Measurements from ENCODE around the gene METRN.

METRN gene

GRCh38 chr16:760065-760464 lies 45.1 kb downstream of the METRN start:
- DNase-seq (ENCODE audit: low spot score), result no peak

DNA sequence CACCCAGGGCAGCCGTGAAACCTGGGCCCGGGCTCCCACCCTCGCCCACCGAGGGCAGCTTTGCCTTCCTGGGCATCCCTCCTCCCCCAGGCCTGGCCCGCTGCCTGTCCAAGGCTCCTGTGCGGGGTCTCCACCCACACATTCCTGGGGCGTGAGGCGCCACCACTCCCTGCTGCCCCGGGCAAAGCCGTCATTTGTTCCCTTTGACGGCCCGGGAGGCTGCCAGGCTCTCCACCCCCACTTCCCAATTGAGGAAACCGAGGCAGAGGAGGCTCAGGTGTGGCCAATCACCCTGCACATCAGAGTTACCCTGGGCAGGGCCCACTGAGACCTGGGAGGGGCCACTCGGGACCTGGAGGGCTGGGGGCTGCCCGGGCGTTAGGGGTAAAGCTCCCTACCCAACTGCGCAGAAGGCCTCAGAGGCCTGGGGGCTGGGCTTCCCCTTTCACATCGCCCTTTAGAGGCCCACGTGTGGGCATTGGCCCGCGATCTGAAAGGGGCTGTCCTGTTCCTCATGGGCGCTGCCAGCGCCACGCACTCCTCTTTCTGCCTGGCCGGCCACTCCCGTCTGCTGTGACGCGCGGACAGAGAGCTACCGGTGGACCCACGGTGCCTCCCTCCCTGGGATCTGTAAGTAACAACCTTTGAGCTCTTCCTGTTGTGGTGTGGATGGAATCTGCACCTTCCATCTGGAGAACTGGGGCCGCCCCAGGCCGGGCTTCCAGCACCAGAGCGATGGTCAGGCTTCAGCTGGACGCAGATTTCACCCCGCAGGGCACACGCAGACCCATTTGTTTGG lies 45.8 kb downstream of the METRN start, which contains the start of gene MSLN:
Gene MSLN (plus strand): TSS at position 190 of the 799 bp plus-strand sequence. CDS start 1,947 bp downstream, outside the sequence.
- no peak for DNase-seq (ENCODE audit: low spot score)

DNA sequence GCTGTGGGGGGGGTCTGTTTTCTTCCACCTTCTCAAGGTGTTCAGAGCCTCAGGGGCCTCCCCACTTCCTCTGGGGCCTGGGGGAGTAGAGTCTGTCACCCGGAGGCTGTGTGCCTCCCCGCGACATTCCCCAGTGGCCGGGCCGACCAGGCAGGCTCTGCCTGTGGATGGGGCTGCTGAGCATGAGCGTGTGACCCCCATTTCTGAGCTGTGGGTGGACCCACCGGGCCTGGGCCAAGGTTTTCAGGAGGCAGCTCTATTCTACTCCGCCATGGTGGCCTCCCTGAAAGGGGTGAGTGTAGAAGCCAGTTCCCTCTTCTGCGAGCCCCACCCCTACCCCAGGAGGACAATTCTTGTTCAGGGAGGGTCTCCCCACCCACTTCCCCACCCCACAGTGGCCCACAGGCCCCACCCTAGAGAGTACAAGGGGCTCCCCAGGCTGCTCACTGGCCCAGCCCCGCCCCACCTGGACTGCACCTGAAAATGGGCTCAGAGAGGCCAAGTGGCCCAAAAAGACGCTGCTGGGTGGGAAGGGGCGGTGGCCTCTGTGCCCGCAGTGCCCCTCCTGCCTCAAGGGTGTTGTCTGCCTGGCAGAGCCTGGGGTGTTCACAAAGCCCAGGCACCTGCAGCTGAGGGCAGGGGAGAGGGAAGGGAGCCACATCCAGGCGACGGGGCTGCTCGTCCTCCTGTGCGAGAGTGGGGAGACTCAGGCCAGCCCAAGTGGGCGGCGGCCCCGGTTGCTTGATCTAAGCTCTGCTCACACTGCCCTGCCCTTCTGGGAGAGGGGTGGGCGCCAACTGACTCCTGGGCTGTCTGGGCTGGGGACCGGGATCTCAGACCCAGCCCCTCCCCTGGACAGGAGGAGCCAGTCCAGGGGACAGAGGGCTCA lies 47.0 kb downstream of the METRN start:
- no peak for DNase-seq (ENCODE audit: low spot score)

DNA sequence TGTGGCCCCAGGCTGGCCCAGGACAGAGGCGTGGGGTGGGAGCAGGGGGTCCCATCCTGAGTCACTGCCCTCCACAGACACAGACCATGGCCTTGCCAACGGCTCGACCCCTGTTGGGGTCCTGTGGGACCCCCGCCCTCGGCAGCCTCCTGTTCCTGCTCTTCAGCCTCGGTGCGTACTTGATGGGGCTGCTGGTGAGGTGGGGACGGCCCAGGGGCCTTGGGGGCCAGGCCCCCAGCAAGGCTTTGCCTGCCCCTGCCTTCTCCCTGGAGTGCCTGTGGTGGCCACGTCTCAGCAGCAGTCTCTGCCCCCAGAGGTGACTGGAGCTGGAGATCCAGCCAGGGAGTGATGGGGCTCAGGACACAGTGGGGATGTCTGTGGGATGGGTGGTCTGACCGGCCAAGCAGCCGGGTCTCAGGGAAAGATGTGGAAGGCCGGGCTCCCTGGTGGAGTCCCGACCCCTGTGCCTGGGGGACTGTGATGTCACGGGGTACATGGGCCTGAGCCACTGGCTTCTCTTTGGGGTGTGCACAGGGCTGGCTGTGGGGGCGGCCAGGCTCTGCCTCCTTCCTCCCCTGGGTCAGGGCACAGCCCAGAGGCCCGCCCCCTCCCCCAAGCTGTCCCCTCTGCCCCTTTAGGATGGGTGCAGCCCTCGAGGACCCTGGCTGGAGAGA lies 47.8 kb downstream of the METRN start:
- no peak for DNase-seq (ENCODE audit: low spot score)

DNA sequence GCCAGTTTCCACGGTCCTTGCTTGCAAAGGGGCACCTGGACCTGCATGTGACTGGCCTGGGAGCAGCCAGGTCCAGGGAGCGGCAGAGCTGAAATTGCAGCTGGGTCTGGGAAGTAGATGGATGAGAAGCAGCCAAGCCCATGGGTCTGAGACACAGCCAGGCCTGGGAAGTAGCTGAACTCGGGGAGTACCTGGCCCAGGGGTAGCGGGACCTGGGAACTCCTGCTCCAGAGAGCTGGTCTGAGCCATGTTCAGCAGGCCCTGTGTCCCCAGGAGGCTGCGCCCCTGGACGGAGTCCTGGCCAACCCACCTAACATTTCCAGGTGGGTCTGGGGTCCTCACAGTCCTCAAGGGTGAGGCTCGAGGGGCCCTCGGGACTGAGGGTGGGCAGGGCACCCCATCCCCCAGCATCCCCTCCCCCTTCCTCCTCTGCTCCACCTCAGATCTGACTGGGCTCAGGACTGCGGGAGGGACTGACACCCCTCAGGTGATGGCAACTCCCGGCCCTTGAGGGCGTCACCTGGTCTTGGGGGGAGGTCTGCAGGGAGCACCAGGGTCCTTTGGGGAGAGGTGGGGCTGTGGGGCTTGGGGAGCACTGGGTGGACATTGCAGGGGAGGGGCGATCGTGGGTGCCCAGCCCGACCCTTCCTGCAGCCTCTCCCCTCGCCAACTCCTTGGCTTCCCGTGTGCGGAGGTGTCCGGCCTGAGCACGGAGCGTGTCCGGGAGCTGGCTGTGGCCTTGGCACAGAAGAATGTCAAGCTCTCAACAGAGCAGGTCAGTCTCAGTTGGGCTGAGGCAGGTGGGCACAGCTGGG lies 48.7 kb downstream of the METRN start:
- no peak for DNase-seq (ENCODE audit: low spot score)

DNA sequence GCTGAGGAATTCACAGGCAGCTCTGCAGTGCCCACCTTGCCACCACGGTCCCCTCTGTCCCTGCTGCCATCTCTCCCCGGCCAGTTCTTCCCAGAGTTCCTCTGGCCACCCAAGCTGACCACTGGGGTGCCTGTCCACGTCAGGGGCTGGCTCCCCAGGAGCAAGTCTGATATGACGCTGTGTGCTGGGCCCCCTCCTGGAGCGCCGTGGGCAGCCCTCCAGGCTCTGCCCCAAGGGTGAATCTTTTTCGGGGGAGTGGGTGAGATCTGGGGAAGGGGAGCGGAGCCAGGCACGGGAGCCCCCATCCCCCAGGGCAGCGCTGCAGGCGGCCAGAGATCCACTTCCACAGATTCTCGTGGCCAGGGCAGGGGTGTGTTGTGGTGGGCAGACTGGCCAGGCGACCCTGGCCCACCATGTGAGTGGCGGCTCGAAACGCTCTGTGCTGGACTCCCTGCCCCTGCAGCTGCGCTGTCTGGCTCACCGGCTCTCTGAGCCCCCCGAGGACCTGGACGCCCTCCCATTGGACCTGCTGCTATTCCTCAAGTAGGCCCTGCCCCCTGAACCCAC lies 49.3 kb downstream of the METRN start:
- DNase-seq (ENCODE audit: low spot score), result no peak

DNA sequence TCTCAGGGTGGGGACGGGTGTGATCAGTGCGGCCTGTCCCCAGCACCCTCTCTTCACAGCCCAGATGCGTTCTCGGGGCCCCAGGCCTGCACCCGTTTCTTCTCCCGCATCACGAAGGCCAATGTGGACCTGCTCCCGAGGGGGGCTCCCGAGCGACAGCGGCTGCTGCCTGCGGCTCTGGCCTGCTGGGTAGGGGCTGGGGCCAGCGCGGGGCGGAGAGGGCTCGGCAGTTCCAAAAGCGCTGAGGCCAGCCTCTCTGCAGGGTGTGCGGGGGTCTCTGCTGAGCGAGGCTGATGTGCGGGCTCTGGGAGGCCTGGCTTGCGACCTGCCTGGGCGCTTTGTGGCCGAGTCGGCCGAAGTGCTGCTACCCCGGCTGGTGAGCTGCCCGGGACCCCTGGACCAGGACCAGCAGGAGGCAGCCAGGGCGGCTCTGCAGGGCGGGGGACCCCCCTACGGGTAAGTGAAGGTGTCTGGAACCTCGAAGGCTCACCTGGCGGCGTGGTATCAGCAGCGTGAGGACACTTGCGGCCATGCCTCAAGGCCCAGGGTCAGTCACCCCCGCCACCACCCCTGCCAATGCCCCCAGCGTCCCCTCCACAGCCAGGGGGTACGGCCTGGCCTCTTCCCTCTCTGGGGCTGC lies 50.0 kb downstream of the METRN start:
- no peak for DNase-seq (ENCODE audit: low spot score)

- no peak for DNase-seq (ENCODE audit: low spot score)
These were observed 50.6 kb downstream of the METRN start for GRCh38 chr16:765488-765865.

DNA sequence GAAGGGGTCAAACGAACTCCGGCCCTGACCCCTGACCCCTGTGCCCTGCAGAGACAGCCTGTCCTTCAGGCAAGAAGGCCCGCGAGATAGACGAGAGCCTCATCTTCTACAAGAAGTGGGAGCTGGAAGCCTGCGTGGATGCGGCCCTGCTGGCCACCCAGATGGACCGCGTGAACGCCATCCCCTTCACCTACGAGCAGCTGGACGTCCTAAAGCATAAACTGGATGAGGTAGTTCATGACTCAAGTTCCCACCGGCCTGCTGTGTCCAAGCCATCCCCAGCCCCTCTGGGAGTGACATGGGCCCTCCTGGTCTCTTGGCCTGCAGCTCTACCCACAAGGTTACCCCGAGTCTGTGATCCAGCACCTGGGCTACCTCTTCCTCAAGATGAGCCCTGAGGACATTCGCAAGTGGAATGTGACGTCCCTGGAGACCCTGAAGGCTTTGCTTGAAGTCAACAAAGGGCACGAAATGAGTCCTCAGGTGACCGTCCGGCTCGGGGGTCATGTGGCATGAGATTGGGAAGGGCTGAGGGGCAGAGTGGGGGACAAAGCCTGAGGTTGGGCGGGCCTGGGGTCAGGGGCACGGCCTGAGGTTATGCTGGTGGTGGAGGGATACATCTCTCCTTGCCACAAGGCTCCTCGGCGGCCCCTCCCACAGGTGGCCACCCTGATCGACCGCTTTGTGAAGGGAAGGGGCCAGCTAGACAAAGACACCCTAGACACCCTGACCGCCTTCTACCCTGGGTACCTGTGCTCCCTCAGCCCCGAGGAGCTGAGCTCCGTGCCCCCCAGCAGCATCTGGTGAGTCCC lies 51.3 kb downstream of the METRN start:
- DNase-seq (ENCODE audit: low spot score), result no peak

GRCh38 chr16:766820-767640 lies 52.1 kb downstream of the METRN start:
- DNase-seq (ENCODE audit: low spot score), result no peak

- no peak for DNase-seq (ENCODE audit: low spot score)
These were observed 52.9 kb downstream of the METRN start for GRCh38 chr16:767743-768235.

DNA sequence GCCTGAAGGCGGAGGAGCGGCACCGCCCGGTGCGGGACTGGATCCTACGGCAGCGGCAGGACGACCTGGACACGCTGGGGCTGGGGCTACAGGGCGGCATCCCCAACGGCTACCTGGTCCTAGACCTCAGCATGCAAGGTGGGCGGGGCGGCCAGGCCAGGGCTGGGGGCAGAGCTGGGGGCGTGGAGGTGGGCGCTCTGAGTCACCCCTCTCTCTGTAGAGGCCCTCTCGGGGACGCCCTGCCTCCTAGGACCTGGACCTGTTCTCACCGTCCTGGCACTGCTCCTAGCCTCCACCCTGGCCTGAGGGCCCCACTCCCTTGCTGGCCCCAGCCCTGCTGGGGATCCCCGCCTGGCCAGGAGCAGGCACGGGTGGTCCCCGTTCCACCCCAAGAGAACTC lies 53.5 kb downstream of the METRN start:
- no peak for DNase-seq (ENCODE audit: low spot score)

Data from NAMALWA (cell line).